Fibroblast of skin of abdomen (primary cell): ENCODE data around the gene SKA1. TPM values are rescaled to one million over a fixed set of nuclear protein-coding genes. Genes with fewer than 3 reads are reported as not detected.
A peak's percentile ranks its signal among the peaks of the same experiment; 100 is the strongest.

ENCODE experiments used
- DNase-seq: peaks from one replicate; pipeline ENCODE4 v3.0.0-alpha.2; 2013
- polyA plus RNA-seq, 2 experiments: library from polyadenylated mRNA; unstranded; fragments of 120-200 nt; gene quantifications; one replicate each; pipeline ENCODE4 v1.2.1, GENCODE V29; 2013; ENCODE audit not compliant: insufficient read length in 2 of 2

The SKA1 gene, protein sequence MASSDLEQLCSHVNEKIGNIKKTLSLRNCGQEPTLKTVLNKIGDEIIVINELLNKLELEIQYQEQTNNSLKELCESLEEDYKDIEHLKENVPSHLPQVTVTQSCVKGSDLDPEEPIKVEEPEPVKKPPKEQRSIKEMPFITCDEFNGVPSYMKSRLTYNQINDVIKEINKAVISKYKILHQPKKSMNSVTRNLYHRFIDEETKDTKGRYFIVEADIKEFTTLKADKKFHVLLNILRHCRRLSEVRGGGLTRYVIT
- polyA plus RNA-seq (2013, experiment 1 of 2; ENCODE audit: insufficient read length), result 10.9 TPM
- polyA plus RNA-seq (2013, experiment 2 of 2; ENCODE audit: insufficient read length), result 8.7 TPM

DNA sequence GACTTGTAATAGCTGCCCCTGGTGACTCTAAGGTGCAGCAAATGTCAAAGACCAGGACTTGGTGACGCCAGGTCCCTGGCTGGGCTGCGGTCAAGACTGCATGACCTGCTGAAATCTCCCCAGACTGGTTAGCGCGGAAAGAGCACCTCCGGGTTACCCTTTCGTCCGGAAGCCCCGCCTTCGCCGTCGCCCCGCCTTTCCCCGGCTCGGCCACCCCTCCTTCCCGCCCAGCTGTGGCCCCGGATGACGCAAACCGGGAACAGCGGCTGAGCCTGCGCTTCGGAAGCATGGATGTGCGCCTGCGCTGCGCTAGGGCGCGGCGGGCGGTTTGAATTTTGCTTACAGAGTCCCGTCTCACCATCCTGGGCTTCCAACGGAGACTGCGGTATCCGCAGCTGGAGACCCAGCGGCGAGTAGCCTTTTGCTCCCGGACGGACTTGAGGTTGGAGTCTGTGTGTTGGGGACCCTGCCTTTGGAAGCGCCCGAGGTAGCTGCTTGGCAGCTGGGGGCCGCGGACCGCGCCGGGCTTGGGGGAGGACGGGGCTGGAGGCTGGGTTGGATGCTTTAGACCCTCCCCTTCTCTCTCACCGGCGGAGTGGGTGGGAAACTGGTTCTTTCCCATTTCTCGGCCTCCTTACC lies at the start of gene SKA1:
TSS of gene SKA1 (plus strand) at position 294 of the 639 bp plus-strand sequence. CDS start 785 bp downstream, outside the sequence.
- peak; percentile 92 for DNase-seq

DNA sequence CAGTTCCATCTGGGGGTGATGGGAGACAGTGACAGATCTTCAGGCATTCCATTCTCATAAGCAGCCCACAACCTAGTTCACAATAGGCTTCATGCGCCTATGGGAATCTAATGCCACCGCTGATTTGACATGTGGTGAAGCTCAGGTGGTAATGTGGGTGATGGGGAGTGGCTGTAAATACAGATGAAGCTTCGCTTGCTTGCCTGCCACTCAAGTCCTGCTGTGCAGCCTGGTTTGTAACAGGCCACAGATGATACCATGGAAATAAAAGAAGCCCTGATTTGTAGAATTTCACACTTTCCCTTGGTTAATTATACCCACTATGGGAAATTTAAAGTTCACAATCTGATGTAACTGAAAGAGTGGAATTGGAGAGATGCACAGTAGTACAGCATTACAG lies 46.9 kb upstream of the SKA1 start:
- no peak for DNase-seq

DNA sequence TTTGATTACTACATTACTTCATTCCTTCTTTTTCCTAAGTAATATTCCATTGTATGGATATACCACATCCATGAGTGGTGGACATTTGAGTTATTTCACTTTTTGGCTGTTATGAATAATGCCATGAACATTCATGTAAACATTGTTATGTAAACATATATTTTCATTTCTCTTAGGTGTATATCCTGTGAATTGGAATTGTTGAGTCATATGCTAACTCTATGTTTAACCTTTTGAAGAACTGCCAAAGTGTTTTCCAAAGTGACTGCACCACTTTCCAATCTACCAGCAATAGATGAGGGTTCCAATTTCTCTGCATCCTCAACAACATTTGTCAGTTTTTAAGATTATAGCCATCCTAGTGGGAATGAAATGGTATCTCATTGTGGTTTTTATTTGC lies 44.7 kb upstream of the SKA1 start:
- DNase-seq, result no peak

DNA sequence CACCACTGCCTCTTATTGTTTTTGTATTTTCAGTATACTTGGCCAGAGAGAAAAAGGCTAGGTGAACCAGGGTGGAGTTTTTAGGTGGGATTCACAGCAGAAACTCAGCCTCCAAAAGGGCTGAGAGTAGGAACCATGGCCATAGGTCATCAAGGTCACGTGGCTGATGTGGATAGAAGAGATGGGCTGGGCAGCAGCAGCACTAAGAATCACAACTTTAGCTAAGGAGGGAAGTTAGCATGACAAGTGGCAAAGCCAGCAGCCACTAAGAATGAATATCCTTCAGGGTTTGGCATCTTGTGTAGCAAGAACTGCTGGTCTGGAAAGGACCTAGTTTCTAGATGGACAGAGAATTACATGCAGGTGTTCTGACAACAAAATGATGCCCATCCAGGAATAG lies 43.2 kb upstream of the SKA1 start:
- DNase-seq, result no peak

DNA sequence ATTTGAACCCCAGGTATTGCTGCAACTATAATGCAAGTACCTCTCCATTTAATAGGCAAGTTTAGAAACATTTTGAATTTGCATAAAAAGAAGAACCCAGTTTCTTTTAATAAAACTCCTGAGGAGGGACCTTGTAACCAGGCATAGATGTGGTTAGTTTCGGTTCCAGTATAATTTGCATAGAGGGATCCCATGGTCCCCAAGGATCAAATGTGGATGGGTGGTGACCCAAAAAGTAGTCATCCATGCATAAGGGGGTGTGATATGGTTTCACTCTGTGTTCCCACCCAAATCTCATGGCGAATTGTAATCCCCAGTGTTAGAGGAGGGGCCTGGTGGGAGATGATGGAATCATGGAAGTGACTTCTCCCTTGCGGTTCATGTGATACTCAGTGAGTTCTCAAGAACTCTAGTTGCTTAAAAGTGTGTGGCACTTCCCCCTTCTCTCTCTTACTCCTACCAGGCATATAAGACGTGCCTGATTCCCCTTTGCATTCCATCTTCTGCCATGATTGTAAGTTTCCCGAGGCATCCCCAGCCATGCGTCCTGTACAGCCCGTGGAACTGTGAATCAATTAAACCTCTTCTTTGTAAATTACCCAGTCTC lies 40.2 kb upstream of the SKA1 start:
- DNase-seq, result no peak

DNA sequence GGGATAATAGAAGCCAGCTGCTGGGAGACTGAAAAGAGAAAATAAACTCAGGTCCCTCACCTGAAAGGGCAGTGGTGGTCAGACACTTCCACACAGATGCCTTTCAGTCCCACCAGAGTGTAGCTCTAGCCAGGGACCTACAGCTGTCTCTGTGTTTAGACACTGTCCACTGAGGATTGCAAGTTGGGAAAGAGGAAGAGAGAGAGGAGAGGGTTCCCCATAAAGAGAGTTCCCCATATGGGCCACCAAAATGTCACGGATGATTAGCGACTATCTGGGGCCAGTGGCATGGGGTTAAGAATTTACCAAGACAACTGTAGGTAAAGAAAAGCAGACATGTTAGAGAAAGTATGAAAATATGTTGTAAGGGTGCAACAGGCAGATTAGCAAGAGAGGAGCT lies 36.7 kb upstream of the SKA1 start:
- no peak for DNase-seq

DNA sequence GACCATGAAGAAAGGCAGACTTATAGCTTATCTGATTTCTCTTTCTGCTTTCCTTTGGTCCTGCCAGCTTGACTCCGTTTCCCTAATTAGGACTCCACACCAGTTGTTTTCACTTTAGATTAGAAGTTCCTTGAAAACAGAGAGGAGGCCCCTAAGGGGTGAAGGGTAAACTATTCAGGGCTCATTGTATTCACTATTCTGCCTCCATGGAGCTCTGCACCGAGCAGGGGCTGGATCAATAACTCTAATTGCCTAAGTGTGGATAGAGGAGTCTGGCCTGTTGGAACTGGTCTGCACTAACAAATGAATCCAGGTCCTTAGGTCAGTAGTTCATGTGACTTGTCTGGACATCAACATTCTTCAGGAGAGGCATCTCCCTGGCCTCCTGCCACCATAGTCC lies 36.1 kb upstream of the SKA1 start:
- no peak for DNase-seq

DNA sequence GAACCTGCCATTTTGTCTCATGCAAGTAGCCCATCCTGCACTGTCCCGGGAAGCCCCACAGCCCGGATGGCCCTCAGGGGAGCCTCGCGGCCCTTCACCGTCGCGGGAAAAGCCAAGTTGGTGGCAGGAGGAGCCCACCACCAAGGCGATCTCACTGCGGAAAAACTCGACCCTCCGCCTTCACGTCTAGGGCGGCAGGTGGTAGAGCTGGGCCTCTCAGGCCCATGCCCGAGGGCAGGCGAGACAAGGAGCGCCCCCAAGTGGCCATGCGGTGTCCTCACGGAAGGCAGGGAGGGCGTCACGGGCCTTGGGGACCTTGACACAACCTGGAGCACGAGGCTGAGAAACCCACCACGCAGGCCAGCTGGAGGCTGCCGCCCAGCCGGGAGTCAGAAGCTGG lies 34.8 kb upstream of the SKA1 start:
- DNase-seq, result no peak

DNA sequence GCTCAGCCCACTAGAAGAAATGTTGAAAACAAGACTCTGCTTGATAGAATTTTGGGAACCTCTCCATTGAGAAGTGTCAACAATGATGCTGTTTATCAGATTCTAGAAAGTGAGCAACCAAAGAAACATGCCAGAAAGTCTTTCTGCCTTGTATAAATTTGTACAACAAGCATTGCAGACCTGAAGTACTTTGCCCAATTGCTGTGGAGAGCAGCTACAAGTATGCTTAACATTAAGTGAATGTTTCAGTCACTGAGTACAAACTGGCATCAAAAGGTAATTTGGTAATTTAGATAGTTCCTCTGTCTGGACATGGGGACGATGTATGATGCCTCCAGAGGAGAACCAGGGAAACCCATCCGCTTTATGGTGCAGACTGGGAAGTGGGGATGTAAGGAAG lies 33.4 kb upstream of the SKA1 start:
- no peak for DNase-seq

DNA sequence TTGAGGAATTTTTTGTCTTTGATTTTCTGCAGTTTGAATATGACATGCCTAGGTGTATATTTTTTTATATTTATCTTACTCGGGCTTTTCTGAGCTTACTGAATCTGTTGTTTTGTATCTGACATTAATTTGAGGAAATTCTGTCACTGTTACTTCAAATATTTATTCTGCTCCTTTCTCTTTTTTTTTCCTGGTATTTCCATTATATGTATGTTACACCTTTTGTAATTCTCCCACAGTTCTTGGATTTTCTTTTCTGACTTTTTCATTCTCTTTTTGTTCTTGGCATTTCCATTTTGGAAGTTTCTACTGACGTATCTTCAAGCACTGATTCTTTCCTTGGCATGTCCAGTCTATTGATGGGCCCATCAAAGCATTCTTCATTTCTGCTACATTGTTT lies 24.1 kb upstream of the SKA1 start:
- no peak for DNase-seq

DNA sequence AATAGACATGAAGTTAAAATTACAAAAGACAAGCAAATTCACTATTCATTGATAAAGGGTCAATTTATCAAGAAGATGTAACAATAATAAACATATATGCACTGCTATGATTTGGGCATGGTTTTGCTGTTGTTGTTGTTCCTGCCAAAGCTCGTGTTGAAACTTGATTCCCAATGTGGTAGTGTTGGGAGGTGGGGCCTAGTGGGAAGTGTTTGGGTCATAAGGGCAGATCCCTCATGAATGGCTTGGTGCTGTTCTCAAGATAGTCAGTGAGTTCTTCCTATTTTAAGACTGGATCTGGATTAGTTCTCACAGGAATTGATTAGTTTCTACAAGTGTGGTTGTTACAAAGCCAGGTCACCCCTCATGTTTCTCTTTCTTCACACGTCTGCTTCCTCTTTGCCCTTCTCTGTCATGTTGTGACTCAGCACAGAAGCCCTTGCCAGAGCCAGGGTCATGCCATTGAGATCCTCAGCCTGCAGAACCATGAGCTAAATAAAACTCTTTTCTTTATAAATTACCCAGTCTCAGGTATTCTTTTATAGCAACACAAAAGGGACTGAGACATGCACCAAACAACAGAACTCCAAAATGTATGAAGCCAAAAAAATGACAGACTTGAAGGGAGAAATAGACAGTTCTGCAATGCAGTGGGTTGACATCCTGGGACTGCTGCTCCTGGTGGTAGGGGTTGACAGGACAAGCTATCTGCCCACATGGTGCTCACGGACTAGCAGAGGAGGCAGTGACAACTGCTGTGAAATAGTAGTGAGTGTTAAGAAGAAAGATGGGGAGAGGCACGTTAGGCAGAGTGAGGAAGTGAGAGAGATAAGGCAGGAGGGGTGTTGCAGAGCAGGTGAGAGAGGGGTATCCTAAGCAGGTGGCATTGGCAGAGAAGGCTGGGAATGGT lies 18.6 kb upstream of the SKA1 start:
- no peak for DNase-seq

DNA sequence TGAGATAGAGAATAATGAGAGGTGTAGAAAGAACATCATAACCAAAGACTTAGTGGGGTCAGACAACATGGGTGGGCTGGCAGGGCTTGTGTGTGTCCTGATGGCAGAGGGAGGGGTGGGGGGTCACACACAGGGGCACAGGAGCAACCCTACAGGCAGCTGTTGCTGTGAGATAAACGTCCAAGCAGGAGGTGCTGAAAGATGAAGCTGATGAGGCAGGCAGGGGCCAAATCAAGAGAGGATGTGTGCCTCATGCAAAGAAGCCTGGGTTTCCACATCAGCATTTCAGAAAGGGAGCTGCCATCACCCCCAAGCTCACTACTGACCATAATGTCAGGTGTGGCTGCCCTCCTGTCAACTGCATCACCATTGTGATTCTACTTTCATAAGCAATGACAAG lies 16.0 kb upstream of the SKA1 start:
- DNase-seq, result no peak

DNA sequence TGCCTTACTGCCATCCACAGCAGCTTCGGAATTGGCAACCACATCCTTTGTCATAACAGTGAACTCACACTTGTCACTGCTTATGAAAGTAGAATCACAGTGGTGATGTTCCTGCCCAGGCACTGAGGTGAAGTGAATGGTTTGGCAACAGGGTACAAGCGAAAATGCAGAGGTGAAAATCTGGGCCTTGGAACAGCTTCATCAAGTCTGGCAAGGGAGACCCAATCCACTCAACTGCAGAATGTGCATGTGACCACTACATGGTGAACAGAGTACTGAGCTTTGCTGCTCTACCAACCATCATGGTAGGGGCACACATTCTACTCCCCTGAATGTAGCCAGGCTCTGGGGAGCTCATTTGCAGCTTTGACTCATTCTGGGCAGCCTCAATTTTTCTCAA lies 15.0 kb upstream of the SKA1 start:
- no peak for DNase-seq

DNA sequence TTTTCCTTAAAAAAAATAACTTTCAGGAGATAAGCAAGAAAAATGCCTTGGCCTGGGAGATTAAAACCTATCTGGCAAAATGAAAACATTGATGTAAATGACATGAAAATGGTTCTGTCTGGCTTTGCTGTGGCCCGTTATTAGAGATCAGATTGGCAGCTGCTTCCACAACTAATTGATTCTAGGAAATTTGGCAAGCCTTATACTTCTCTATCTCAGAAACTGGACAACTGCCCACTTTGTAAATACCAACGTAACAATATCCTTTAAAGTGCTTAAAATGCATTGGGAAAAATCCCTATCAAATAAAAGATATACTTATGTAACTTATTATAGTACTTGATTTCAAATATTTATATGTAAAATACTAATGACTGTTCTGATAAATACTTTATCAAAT lies 14.2 kb upstream of the SKA1 start:
- DNase-seq, result no peak

DNA sequence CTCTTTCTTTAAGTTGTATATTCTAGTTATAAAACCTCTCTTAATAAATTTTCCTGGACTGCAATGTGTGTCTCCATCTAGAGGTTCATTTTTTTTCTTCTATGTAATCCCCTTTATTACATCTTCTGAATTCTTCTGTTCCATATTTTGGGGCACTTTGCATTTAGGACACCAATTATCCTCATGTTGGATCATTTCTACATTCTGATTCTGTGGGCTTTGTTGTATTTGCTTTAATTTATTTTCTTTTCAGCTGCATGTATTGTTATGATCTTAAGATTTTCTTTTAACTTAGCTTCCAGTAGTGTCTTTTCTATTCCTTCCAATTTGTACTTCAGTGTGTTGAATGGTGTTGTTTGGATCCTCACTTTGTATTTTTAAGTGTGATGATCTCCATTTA lies 5.2 kb upstream of the SKA1 start:
- no peak for DNase-seq

DNA sequence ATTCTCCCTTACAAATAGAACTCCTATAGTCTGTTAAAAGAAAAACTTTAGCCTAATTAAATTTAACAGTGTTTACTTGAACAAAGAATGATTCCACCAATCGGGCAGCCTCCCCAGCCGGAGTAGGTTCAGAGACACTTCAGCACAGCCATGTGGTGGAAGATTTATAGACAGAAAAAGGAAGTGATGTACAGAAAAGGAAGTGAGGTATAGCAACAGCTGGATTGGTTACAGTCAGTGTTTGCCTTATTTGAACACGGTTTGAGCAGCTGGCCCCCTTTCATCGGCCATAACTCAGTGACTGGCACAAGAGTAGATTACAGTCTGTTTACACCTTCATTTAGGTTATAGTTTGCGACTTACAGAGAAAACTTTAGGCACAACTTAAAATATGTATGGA lies 2.1 kb upstream of the SKA1 start:
- DNase-seq, result no peak

DNA sequence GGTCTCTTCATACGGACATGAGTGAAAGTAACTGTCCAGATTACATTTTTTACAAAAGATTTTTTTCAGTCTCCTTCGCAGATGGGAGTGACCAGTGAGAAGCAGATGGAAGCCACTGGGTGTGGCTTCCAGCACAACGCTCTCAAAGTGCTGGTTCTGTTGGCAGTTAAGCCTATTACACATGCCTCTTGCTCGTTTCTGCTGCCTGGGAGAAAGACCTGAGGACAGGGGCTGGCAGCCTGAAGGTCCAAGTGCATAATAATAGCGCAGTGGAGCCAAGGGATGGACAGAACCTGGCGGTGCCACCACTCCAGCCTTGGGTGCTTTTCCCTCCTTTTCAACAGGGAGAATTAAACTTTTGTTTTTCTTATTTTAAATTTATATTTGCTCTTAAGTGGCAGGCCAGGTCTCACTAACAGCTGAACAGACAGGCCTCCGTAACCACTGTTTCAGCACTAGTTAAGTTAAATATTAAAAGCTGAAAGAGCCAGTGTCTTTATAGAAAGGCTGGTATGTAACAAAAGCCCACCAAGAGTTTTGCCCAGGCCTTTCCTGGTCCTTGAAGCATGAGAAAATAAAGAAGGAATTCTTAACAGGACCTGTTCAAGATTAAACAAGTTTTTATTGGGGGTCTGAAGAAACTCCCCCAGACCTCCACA lies 1.2 kb upstream of the SKA1 start:
- DNase-seq, result no peak

DNA sequence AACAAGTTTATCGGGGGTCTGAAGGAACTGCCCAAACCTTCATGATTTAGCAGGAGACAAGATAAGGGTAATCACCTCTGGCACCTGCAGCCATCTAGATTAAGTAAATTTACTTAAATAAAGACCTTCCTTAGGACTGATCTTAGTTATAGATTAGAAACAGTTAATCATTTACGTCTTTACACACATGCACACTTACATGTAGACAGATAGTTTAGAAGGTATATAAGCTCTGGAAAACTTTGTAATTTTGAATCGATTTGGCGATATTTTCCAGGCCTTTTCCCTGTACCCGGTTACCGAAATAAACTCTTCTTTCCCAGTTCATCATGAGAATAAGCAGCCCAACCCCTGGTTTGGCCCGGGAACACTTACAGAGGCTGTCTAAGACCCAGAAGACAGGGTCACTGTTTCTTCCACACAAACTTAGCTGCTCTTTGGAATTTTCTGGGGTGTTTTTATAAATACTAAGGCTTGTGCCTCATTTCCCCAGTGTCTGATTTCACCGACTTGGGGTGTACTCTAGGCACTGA lies 560 bp upstream of the SKA1 start:
- no peak for DNase-seq

DNA sequence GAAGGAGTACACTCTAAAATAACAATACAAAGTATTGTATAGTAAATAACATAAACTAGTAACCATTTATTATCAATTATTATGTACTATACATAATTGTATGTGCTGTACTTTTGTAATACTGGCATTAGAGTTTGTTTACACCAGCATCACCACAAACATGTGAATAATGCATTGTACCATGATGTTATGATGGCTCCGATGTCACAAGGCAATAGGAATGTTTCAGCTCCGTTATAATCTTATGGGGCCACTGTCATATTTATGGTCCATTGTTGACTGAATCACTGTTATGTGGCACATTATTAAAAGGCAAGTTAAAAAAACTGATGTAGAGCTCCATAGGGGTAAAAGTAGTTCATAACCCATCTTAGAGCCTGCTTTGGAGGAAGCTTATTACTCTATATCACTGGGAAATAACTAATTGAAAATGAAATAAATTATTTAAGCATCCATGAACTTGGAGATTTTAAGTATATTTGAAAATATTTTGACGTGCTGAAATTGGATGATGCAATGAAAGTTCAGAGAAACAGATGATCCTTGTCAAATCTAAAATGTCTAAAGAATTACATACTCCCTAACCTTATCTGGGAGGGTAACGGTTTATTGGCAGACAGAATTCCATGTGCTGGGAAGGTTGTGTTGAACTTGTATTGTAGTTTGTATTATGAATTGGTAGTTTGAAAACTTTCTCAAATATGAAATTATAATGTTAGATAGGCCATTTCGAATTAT lies 2.4 kb downstream of the SKA1 start:
- no peak for DNase-seq

DNA sequence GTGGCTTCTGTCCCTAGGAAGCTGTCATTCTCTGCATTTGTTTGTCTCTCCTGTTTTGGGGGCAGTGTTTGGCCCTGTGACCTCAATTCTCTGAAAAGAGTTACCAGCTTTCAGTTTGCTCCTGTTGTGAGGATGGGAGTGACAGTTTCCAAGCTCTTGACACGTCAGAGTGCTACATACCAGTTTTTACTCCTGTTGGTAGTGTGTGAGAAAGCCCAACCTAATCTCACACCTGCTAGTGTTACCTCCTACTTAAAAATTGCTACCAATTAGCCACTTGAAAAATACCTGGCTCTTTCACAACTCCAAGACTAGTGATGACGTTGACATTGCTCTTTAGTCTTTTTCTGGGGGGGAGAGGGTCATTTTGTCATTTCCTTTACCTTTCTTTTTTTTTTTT lies 14.1 kb downstream of the SKA1 start:
- no peak for DNase-seq

DNA sequence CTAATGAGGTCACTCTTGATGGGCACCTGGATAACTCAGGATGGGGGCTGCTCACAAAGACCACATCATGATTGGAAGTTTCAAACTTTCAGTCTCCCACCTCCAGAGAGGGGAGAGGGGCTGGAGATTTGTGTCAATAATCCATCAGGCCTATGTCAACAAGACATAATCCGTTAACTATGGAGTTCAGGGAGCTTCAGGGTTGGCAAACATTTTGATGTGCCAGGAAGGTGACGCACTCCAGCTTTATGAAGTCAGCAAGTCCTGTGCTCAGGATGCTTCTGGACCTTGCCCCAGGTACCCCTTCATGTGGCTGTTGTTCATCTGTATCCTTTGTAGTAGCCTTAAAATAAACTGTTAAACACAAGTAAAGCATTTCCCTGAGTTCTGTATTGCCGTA lies 19.0 kb downstream of the SKA1 start:
- no peak for DNase-seq

DNA sequence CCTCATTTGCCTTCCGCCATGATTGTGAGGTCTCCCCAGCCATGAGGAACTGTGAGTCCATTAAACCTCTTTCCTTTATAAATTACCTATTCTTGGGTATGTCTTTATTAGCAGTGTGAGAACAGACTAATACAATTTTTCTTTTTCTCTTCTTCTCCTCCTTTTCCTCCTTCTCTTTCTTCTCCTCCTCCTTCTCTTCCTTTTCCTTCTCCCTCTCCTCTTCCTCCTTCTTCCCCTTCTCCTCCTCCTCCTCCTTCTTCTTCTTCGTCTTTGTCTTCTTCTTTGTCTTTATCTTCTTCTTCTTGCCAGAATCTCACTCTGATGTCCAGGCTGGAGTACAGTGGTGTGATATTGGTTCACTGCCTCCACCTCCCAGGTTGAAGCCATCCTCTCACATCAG lies 20.2 kb downstream of the SKA1 start:
- DNase-seq, result no peak
